Ishikawa (cell line): ENCODE data around the gene E4F1.

Experiments used
- MAX ChIP-seq: IDR thresholded peaks from 2 replicates; pipeline ENCODE4 v1.6.1; 2012
- TF ChIP-seq, protein P1 (sequence below): IDR thresholded peaks from 2 replicates; pipeline ENCODE4 v1.6.1; 2012

- TF ChIP-seq MAX: no peak
- TF ChIP-seq, protein P1, sequence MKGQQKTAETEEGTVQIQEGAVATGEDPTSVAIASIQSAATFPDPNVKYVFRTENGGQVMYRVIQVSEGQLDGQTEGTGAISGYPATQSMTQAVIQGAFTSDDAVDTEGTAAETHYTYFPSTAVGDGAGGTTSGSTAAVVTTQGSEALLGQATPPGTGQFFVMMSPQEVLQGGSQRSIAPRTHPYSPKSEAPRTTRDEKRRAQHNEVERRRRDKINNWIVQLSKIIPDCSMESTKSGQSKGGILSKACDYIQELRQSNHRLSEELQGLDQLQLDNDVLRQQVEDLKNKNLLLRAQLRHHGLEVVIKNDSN: no peak
Observed at GRCh38 chr16:2198283-2198682, 25.1 kb upstream of the E4F1 start.
